Measurements from ENCODE around the gene ZSWIM3. TPM values are rescaled to one million over a fixed set of nuclear protein-coding genes. Genes with fewer than 3 reads are reported as not detected.
A peak's percentile ranks its signal among the peaks of the same experiment; 100 is the strongest.

Gene ZSWIM3
- total and polyA plus RNA-seq, 2 of the 13 experiments (the other 11 are each of a cell fraction or from before 2014, with no cell fraction given), result 5.2 to 5.8 TPM

- TF ChIP-seq ZSCAN21 (CRISPR knock-in tag; IDR thresholded peaks at IDR 0.05; ENCODE audit: borderline replicate concordance) (no peak), ZNF891 (CRISPR knock-in tag; IDR thresholded peaks at IDR 0.05) (no peak), HINFP (CRISPR knock-in tag; IDR thresholded peaks at IDR 0.05; ENCODE audit: low read depth) (no peak), IKZF1 (IDR thresholded peaks at IDR 0.05) (no peak), FOSL2 (CRISPR knock-in tag; IDR thresholded peaks at IDR 0.05) (0 out of 2 replicates have a peak, but pooled peaks have one; percentile 27), MIER2 (CRISPR knock-in tag; IDR thresholded peaks at IDR 0.05) (no peak), HES4 (CRISPR knock-in tag; IDR thresholded peaks at IDR 0.05; ENCODE audit: borderline replicate concordance) (no peak), ZFP90 (CRISPR knock-in tag; IDR thresholded peaks at IDR 0.05; ENCODE audit: borderline replicate concordance) (no peak), KAT8 (CRISPR knock-in tag; IDR thresholded peaks at IDR 0.05) (peak; percentile 35; the same call in 1 of the 2 replicates), DZIP1 (CRISPR knock-in tag; IDR thresholded peaks at IDR 0.05) (no peak), ISL2 (CRISPR knock-in tag; IDR thresholded peaks at IDR 0.05) (peak; percentile 29; the same call in 1 of the 2 replicates), ZNF329 (CRISPR knock-in tag; IDR thresholded peaks at IDR 0.05; ENCODE audit: low read depth) (no peak), ZNF318 (CRISPR knock-in tag; IDR thresholded peaks at IDR 0.05) (no peak), GRHL1 (CRISPR knock-in tag; conservative IDR thresholded peaks at IDR 0.05) (no peak)
Measured at GRCh38 chr20:45921337-45922189, 64.1 kb downstream of the ZSWIM3 start (continued).

All from HepG2 (cell line).